GM19455 (cell line): ENCODE data around the gene SELPLG.
"Not testable (repeated sequence)": the region's sequence is repeated elsewhere in the genome, so short reads cannot be mapped to it uniquely, and the experiment has no call there.

Experiments
- ATAC-seq: cut with Tn5 transposase; IDR thresholded peaks from one replicate; pipeline ENCODE4 v1.9.1; 2021; ENCODE audit not compliant: unreplicated experiment

The SELPLG gene

DNA sequence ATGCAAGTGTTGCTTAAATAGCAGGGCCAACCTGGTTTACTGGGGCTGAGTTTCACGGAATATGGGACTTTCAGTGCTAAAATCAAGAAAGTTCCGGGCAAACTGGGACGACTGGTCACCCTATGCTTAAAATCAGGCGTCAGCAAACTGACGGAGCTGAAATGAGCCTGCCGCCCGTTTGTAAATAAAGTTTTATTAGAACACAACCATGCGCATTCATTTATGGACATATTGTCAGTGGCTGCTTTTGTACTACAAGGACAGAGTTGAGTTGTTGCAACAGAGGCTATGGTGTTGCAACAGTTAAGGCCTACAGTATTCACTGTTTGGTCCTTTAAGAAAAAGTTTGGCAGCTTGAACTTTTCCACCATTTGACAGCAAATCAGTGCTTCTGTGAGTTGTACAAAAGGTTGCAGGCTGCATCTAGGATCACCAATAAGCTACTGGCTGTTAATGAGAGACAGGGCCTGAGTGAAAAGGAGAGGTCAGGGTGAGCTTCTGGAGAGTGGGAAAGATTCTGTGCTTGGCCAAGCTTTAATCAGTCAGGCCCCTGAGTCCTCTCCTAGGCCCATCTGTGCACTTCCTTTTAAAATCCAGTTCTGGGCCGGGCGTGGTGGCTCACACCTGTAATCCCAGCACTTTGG is 13.3 kb downstream of the SELPLG start:
- no peak for ATAC-seq

DNA sequence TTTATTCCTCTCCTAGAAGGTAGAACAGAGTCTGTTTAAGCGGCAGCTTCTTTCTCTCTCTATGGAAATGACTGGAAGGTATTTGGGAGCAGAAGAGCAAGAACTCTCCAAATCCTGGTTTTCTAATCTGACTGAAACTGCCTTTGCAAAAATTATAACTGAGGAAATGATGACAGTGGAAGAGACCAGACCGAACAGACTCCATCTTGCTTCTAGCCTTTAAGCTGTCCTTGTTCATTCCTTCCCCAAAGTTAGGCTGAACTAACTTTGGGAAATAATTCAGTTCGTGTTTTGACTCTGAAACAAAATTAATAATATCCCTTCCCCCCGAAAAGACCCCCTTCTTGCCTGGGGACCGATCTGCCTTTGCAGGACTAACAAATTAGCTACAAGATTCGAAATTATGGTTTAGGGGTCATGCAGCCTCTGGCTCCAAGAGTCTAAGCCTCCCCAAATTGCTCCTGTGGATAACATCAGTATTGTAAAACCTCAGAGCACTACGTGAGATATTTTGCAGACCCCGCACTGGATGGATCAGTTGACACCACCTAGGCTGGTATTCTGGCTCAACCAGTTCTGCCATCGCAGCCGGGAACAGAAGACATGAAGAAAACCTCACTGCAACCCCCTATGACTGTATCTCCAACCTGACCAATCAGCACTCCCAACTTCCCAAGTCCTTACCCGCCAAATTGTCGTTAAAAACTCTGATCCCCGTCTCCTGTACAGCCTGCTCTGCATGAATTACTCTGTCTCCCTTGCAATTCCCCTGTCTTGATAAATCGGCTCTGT is 14.1 kb downstream of the SELPLG start:
- ATAC-seq: no peak

DNA sequence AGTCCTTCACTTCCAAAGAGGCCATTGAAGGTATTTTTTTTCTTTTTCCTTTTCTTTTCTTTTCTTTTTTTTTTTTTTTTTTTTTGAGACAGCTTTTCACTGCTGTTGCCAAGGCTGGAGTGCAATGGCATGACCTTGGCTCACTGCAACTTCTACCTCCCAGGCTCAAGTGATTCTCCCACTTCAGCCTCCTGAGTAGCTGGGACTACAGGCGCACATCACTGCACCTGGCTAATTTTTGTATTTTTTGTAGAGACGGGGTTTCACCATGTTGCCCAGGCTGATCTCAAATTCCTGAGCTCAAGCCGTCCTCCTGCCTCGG is 14.8 kb downstream of the SELPLG start:
- ATAC-seq: not testable (repeated sequence)

DNA sequence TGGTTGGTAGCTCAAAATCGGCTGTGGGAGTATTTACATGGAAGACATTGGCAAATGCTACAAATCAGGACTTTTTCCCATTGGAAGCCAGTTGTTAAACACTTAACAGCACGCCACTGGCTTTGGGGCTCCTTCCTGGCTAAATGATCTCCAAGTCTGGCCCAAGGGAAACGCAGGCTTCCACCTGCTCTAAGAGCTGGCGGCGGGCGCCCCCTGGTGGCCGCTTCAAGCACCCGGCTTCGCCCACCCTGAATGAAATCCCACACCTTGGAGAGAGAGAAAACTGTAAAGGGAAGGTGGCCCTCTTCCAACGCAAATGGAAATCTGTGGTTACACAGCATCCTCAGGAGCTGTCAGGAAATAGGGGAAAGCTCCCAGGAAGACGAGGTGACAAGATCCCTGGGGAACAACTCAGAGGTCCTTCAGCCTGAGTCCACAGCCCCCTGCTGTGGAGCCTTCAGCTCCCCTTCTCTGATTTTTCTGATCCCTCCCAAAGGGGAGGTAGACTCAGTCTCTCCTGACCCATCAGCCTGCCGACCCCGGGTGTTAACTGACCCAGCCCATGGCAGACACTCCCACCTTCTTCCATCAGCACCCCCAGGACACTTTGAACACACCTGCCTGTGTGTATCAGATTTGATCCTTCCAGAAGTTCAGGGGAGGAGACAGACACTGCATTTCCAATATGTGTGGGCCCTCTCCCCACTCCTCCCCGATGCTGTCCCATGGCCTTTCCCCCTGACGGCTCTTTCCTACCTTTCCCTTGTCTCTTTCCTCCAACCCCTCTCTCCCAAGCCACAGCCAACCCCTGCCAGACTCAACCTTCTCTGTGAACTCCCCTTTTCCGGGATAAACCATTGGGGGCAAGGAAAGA is 15.4 kb downstream of the SELPLG start:
- ATAC-seq: no peak

DNA sequence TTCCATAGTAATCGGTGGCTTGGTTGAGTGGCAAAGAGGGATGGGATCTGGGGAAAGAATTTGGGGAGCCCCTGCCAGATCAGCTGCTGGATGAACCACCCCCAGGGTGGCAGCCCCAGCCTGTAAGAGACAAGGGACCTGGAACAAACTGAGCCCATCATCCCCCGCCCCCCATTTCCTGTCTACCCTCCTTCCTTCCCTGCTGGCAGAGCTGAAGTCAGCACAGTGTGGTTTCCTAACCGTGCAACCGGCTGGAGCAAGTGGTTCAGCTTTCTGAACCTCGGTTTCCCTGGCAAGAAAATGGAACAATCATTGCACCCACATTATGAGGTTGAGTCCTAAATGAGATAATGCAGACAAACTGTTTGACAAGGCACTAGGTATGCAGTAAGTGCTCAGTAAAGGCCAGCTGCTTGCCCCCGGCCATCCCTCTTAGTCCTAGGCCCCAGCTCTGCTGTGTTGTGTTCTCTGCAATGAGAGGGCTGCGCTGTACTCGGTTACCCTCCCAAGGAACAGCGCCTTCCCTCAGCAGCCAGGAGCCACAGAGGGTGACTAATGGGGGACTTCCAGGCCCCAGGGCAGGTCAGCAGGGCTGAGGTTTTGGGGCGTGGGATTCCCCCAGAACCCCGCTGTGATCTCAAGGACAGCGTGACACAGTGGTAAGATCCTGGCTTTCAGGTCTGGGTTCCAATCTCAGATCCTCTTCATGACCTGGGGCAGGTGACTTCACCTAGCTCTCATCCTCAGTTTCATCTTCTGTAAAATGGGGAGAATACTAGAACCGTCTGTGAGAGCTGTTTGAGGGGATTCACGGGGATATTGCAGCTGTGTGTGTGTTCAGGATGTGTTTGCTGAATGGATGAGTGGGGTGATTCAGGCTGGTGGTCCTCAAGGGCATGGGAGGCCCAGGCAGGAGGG is 16.5 kb downstream of the SELPLG start:
- peak; percentile 72 for ATAC-seq

DNA sequence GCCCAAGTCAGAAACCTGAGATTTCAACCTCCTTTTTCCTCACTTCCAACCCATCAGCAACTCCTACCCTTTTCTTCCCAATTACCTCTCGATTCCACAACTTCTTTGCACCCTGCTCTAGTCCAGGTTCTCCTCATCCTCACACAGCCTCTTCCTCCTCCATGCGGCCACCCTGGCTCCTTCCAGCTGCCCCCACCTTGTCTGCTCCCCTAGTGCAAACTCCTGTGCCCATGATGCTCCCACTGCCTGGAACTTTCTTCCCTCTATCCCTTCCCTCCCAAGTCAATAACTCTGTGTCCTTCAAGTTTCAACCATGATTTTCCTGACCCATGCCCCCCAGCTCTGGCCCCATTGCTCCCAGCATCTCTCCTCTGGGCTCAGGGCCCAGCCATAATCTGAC is 17.3 kb downstream of the SELPLG start:
- ATAC-seq: no peak

DNA sequence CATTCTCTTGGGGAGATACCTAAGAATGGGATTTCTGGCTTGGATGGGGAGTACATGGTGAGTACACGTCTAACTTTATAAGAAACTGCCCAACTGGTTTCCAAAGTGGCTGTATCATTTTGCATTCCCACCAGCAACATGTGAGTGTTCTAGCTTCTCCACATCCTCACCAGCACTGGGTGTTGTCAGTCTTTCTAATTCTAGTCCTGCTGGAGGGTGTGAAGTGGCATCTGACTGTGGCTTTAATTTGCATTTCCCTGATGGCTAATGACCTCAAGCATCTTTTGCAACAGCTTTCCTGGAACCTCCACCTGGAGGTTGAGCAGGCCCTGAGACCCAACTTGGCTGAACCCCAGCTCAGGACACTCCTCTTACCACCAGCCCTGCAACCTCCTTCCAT is 17.8 kb downstream of the SELPLG start:
- ATAC-seq: no peak

DNA sequence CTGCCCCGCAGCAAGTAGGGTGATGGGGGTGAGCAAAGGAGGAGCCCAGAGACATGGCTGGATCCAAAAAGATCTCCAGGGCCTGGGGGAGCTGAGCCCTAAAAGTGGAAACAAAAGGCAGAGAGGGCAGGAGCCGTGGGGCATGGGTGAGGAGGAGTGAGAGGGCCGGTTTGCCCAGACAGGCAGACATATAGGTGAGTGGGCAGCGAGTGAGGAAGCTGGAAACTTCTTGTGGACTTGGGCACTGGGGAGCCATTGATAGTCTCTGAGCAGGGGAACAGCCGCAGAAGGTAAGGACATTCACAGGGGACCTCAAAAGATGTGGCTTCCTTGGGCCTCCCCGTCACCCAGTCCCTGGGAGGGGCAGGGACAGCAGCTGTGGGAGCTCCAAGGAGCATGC is 19.1 kb downstream of the SELPLG start:
- no peak for ATAC-seq

DNA sequence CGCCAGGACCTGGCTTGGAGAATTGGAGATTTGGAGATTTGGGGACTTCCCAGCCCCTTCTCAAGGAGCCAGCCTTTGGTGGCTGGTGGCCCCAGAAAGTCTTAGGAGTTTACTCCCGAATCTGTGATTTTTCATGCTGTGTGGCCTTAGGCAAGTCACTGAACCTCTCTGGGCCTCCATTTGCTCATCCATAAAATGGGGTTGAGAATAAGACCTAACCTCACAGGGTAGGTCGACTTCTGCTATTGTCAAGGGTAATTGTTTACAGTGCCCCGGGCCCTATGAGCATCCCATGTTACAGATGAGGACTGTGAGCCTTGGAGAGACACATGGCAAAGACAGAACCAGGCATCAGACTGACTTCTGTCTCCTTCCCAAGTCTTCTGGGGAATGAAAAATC is 19.7 kb downstream of the SELPLG start:
- ATAC-seq: no peak

DNA sequence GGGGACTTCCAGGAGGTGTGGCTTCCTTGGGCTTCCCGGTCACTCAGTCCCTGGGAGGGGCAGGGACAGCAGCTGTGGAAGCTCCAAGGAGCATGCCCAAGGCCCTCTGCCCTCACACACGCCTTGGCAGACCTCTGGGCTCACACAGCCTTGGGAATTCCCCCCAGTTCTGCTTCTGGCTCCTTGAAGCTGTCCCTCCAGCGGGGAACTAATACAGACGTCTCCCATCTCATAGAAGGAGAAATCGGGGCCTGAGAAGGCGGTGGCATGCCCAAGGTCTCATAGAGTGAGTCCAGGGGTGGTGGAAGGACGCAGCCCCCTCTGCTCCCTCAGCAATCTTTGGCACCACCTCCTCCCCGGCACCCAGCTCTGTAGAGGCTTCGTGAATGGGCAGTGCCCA is 20.1 kb downstream of the SELPLG start:
- ATAC-seq: no peak

DNA sequence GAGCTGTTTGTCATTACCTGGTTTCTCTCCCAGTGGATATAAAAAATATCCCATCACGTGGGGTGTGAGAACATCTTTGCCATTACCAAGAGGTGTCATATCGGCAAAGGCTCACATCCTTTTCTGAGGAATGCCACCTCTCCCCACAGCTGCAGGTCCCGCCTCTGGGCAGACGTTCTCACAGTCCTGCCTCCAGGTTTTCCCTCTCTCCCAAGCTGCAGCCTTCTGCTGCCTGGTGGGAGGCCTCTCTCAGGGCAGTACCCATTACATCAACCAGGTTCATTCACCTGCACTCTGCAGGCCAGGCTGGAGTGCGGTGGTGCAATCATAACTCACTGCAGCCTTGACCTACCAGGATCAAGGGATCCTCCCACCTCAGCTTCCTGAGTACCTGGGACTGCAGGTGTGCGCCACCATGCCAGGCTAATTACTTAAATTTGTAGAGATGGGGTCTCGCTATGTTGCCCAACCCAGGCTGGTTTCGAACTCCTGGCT is 20.9 kb downstream of the SELPLG start:
- ATAC-seq: no peak

DNA sequence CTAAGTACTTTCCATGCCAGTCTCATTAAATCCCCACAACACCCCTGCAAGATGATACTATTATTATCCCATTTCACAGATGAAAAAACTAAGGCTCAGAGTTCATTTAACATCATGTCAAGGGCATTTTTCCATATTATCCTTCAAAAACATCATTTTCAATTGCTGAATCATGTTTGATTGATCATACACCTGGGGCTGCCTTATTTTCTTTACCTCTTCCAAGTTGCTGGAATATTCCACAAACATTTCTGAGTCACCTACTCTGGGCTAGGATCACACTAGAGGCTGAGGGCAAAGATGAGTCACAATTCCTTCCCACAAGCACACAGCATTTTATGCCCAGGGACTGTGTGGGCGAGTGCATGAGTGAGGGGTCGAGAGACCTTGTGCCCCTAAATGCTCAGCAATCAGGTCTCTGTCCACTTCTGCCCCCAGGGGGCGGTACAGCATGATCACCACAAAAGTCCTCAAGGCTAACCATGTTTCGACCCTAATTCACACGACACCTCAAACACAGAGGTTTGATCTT is 21.7 kb downstream of the SELPLG start:
- ATAC-seq: no peak

DNA sequence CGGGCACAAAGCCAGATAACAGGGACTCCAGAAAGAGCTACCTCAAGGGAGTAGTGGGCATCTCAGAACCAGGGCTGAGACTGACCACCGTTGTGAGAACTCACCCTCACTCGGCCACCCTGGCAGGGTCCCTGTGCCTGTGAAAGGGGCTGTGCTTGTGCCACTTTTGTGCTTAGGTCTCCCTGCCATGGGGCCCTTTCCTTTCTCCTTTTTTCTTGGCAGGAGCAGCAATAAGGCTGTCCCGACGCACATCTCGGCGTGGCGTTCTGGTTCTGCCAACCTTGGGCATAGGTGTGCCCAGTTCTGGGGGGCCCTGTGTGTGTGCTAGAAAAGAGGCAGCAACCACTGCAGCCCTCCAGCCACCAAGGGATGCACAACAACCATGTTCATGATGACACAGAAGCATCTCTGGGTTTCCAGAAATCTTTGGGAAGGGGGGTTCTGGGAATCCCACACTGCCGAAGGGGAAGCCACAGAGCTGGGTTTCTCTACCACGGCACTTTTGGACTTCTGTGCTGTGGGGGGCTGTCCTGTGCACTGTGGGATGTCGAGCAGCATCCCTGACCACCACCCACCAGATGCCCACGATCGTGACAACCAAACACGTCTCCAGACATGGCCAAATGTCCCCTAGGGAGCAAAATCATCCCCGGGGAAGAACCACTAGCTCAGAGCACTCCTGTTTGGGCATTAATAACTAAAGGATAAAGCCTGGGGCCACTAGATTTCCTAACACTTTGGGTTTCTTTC is 22.7 kb downstream of the SELPLG start:
- no peak for ATAC-seq

DNA sequence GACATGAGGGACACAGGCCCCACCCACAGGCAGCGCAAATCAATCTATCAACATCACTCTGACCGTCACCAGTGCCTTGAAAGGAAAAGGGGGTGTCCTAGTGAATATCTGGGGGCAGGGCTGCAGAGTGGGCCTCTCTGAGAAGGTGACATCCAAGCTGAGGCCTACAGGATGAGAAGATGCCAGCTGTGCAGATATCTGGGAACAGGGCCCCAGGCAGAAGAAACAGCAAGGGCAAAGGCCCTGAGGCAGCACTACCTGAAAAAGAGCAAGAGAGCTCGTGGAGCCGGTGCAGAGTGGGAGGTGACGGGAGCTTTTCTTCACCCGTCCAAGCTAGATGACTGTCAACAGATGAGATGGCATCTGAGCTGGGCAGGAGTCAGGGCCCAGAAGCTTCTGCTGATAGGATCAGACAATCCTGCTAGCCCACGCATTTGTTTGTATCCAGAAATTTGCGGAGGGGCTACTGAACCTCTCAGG is 23.3 kb downstream of the SELPLG start:
- no peak for ATAC-seq

DNA sequence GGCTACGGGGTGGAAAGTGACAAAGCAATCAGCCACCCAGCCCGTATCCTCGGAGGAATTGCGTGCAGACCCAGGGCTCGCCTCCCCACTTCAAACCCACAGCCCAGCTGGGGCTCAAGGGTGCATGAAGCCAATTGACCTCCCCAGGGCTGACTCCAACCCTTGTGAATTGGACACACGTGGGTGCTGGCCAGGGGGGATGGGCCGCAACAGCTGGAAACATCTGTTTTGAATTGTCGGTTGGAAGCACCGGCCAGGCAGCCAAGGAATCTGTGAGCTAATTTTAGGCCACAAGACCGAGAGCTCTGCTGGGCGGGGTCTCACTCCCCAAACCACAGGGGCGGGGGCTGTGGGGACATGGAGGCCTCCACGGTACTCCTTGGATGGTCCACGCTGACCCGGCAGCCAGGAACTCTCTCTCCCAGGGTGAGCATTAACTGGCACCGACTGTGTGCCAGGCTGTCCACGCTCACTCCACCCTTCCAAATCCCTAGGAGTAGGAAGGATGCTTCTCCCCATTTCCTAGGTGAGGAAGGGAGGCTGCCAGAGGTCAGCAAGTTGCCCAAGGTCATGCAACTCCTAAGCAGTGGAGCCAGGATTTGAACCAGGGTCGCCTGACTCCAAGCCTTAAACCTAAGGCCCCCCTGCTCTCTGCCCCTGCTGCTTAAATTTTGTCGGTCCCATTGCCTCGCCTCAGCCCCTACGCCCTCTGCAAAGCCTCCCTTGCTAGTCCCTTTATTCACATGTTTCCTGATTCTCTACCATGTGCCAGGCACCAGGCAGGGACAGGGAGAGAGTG is 24.0 kb downstream of the SELPLG start:
- ATAC-seq: no peak

DNA sequence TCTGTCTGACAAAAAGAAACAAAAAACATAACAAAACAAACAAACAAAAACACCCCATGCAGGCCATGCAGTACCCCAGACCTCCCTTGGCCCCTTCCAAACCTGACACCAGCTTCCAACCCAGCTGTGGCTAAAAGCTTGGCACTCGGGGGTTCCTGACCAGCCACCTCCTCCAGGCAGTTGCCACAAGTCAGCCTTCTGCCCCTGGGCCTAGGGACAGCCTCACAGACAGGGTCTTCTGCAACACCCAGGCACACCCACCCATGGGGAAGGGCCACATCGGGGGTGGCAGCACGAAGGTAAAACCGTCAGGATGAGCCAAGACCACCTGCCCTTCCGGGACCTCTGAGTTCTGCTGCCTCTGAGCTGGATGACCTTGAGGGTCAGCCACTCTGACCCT is 25.1 kb downstream of the SELPLG start:
- no peak for ATAC-seq

DNA sequence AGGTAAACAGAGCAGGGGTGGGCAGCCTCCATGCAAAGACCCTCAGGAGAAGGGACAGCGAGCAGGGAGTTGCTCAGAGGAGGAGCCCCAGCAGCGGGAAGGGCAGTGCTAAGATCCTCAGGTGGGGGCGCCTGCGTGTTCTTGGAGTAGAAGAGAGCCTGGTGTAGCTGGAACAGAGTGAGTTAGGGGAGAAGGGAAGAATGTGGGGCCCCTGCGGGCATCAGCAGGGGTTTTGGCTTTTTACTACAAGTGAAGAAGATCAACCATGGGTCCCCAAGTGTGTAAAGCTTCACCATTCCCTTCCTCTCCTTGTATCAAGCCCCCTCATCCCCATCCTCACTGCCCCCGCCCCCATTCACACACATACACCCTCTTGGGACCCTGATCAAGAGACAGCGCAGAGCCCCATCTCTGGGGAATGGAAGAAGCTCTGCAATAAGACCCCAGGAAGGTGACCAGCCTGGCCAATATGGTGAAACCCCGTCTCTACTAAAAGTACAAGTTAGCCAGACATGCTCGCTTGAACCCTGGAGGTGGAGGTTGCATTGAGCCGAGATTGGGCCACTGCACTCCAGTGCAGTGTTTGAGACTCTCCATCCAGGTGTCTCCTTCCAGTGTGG is 25.6 kb downstream of the SELPLG start:
- no peak for ATAC-seq

DNA sequence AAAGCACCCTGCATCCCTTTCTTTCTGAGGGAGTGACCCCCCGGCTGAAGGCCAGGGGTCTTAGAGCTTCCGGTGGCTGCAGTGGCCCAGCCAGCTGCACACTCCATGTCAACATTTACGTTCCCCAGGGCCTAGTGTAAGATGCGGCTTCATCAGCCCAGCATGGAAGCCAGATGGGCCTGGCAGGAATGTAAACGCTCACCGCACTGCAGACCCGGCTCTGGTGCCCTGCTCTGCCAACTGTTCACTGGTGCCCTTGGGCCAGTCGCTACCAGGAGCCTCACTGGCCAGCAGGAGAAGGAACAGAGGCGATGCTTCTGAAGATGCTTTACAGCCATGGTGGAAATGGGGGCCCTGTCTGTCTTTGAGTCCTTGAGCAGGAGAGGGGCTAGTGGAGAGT is 27.2 kb downstream of the SELPLG start:
- no peak for ATAC-seq
